GM23248 (cell line): ENCODE measurements around the gene ANKRD6. TPM values are rescaled to one million over a fixed set of nuclear protein-coding genes. Genes with fewer than 3 reads are reported as not detected.

Experiments
- DNase-seq: peaks from one replicate; pipeline ENCODE4 v3.0.0-alpha.2; 2015
- H2AFZ ChIP-seq: fragments of 200-600 bp; sonication (generic); 2 replicates; pipeline ENCODE4 v1.6.1; 2016; ENCODE audit warnings: antibody characterized with exemption
- H3F3A ChIP-seq: fragments of 200-600 bp; sonication (generic); 2 replicates; pipeline ENCODE4 v1.6.1; 2016; ENCODE audit warnings: mild to moderate bottlenecking, antibody characterized with exemption, mixed run types; ENCODE audit not compliant: insufficient read depth
- H3K27ac ChIP-seq: fragments of 200-600 bp; sonication (generic); 2 replicates; pipeline ENCODE4 v1.5.1; 2016; ENCODE audit warnings: mild to moderate bottlenecking
- H3K27me3 ChIP-seq: fragments of 200-600 bp; sonication (generic); replicated peaks from 2 replicates; pipeline ENCODE4 v1.6.1; 2016; ENCODE audit warnings: mild to moderate bottlenecking; ENCODE audit not compliant: insufficient read depth
- H3K36me3 ChIP-seq: fragments of 200-600 bp; sonication (generic); 2 replicates; pipeline ENCODE4 v1.6.1; 2016; ENCODE audit warnings: low read depth, mild to moderate bottlenecking
- H3K4me1 ChIP-seq: fragments of 200-600 bp; sonication (generic); 2 replicates; pipeline ENCODE4 v1.6.1; 2016; ENCODE audit warnings: mild to moderate bottlenecking; ENCODE audit not compliant: insufficient read depth
- H3K4me2 ChIP-seq: fragments of 200-600 bp; sonication (generic); one replicate; pipeline ENCODE4 v1.6.1; 2016; ENCODE audit warnings: mild to moderate bottlenecking; ENCODE audit not compliant: unreplicated experiment
- H3K4me3 ChIP-seq: fragments of 200-600 bp; sonication (generic); 2 replicates; pipeline ENCODE4 v1.5.1; 2016; ENCODE audit warnings: mild to moderate bottlenecking
- H3K79me2 ChIP-seq: fragments of 200-600 bp; sonication (generic); 2 replicates; pipeline ENCODE4 v1.6.1; 2016; ENCODE audit warnings: mild to moderate bottlenecking; ENCODE audit not compliant: insufficient read depth
- H3K9ac ChIP-seq: fragments of 200-600 bp; sonication (generic); 2 replicates; pipeline ENCODE4 v1.6.1; 2016; ENCODE audit warnings: mild to moderate bottlenecking
- H3K9me2 ChIP-seq: fragments of 200-600 bp; sonication (generic); 2 replicates; pipeline ENCODE4 v1.6.1; 2016; ENCODE audit warnings: mixed run types, mild to moderate bottlenecking, moderate library complexity; ENCODE audit not compliant: insufficient read depth
- H3K9me3 ChIP-seq: fragments of 200-600 bp; sonication (generic); one replicate; pipeline ENCODE4 v1.6.1; 2017; ENCODE audit warnings: low read depth
- H4K20me1 ChIP-seq: fragments of 200-600 bp; sonication (generic); 2 replicates; pipeline ENCODE4 v1.6.0; 2016; ENCODE audit not compliant: insufficient read depth
- EZH2 ChIP-seq: fragments of 200-600 bp; sonication (generic); IDR thresholded peaks from 2 replicates; pipeline ENCODE4 v1.6.1; 2018; ENCODE audit warnings: antibody characterized with exemption, mild to moderate bottlenecking; ENCODE audit not compliant: insufficient read depth, poor library complexity, severe bottlenecking
- EZH2phosphoT487 ChIP-seq: fragments of 200-600 bp; sonication (generic); IDR thresholded peaks from 2 replicates; pipeline ENCODE4 v1.6.1; 2018; ENCODE audit warnings: antibody characterized with exemption, moderate library complexity, mild to moderate bottlenecking, low read depth; ENCODE audit not compliant: insufficient read depth
- WGBS, 2 experiments: methylation state at CpG; one replicate each; pipeline ENCODE4 v1.1.6; 2015 to 2017; ENCODE audit warnings: low lambda C conversion rate in 2 of 2, low coverage in 1 of 2; ENCODE audit errors: missing lambda C conversion rate in 2 of 2; 5-methylcytosine and 5-hydroxymethylcytosine counted together
- in situ Hi-C: fragments of 300-500 bp; cut with MboI; formaldehyde crosslinking; loops from 2 replicates; pipeline ENCODE4 v1.15.0; 2020
- polyA plus RNA-seq: library from polyadenylated mRNA; unstranded; fragments of >200 nt; fragmentation: Nextera tagmentation; extraction: Ambion mirVana; gene quantifications from 2 replicates; pipeline ENCODE4 v1.2.1, GENCODE V29; 2016
- total RNA-seq: library from RNA; depleted of rRNA; stranded (reverse); fragments of >200 nt; shearing (Covaris generic); gene quantifications from 2 replicates; pipeline ENCODE4 v1.2.3, GENCODE V29; 2014

ANKRD6 gene
- total and polyA plus RNA-seq, 2 experiments from 2014 or later, result 0.54 to 12.4 TPM

DNA sequence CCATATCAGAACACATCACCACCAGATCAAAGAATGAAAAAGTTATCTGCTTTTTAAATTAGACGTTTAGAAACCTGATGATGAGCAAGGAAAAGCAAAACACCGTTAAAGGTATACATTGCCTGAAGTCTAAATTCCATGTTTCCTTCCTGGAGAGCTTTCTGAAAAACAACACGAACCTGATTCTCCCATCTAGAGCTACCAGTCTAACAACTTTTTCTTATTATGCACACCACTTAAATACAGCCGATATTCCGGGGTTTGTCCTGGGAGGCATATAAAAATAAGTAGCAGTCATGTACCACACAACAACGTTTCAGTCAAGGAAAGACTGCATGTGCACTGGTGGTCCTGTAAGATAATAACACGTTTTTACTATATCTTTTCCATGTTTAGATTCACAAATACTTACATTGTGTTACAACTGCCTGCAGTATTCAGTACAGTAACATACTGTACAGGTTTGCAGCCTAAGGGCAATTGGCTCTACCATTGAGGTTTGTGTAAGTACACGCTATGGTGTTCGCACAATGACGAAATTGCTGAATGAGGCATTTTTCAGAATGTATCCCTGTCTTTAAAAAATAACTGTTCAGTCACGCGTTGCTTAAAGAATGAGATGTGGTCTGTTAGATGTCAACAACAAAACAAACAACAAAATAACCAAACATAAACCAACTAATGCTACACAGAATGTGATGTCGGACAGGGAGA is 224.7 kb downstream of the ANKRD6 start:
- no peaks in the 10 kb centered on the region for H4K20me1 ChIP-seq
- no peak overlapping the region for H2AFZ ChIP-seq
- in situ Hi-C loops, result no loop called here
- H3K9me2 ChIP-seq, result no peaks in the 10 kb centered on the region
- no peaks in the 10 kb centered on the region for H3K79me2 ChIP-seq
- H3K27me3 ChIP-seq, result no peaks in the 10 kb centered on the region
- peaks cover 45% of the 10 kb centered on the region for H3K36me3 ChIP-seq
- 90% methylated on average over 13 of the region's 13 CpGs for WGBS, 2 experiments
- no peaks in the 10 kb centered on the region for H3K9me3 ChIP-seq
- TF ChIP-seq EZH2 (no peak), EZH2phosphoT487 (no peak)
- DNase-seq, result no peak
- peaks cover 4% of the 10 kb centered on the region; the same call in 1 of the 2 replicates for H3K4me1 ChIP-seq
- no peak overlapping the region for H3K4me3 ChIP-seq
- H3K9ac ChIP-seq, result no peak overlapping the region
- H3K27ac ChIP-seq, result no peak overlapping the region
- no peaks in the 10 kb centered on the region for H3F3A ChIP-seq
- H3K4me2 ChIP-seq, result no peak overlapping the region

- Histone ChIP-seq H3K9me2 (no peaks in the 10 kb centered on the region), H3K4me3 (no peak overlapping the region), H3F3A (no peaks in the 10 kb centered on the region), H3K9me3 (no peaks in the 10 kb centered on the region), H4K20me1 (no peaks in the 10 kb centered on the region), H3K9ac (no peak overlapping the region), H3K79me2 (no peaks in the 10 kb centered on the region), H3K27me3 (no peaks in the 10 kb centered on the region), H2AFZ (no peak overlapping the region), H3K4me1 (no peaks in the 10 kb centered on the region), H3K4me2 (no peak overlapping the region), H3K27ac (no peak overlapping the region), H3K36me3 (peaks cover 31% of the 10 kb centered on the region)
- no peak for TF ChIP-seq EZH2
- TF ChIP-seq EZH2phosphoT487, result no peak
- 84 to 86% methylated on average over 4 of the region's 4 CpGs for WGBS, 2 experiments
- DNase-seq, result no peak
- in situ Hi-C loops, result no loop called here
These were observed 228.0 kb downstream of the ANKRD6 start for GRCh38 chr6:89660981-89661380.

DNA sequence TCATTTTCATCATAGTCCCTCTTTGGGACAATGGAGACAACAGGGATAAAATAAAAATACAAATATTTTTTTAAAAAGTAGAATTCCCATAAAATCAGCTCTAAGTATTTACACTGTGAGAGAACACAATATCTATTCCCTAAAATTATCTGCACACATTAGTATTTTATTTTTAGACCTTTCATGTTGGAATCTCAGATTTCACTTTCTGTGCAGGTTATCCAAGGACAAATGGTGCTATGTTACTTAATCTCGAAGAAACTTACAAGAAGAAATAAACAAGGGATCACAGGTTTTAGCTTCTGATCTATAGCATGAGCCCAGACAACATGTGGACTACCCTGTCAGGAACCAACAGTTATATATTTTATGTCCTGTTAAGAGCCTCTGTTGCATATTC is 228.6 kb downstream of the ANKRD6 start:
- WGBS, 2 experiments, result 95 to 100% methylated on average over 1 of the region's 1 CpG
- in situ Hi-C loops, result no loop called here

DNA sequence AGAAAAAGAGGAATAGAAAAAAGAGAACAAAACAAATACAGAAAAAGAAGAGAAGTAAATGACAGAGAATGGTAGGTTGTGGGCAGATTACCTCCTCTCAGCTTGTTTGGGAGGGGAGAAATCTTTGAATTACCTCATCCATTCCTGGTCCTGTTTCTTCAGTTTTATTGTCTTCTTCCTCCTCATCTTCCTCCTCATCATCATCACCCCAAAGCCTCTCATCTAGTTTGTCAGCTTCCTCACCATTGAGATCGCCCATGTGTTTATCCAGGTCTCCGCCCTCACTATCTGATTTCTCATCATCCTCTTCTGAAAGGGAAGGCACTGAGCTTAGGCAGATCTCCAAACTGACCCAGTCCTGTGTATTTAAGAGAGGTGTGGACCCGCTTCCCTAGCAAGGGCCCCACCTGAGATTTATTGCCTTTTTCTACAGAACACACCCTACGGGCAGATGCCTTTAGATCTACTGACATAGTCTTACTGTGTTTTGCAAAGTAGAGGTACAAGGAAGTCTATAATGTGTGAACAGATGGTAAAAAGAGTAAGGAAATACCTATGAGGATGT is 229.8 kb downstream of the ANKRD6 start:
- Histone ChIP-seq H3K36me3 (peaks cover 36% of the 10 kb centered on the region; the same call in 1 of the 2 replicates), H3K27me3 (no peaks in the 10 kb centered on the region), H3K9me3 (no peaks in the 10 kb centered on the region), H4K20me1 (no peaks in the 10 kb centered on the region), H3F3A (no peaks in the 10 kb centered on the region), H3K9me2 (no peaks in the 10 kb centered on the region), H3K4me3 (no peak overlapping the region), H3K79me2 (no peaks in the 10 kb centered on the region), H3K4me1 (no peaks in the 10 kb centered on the region), H3K27ac (no peak overlapping the region), H3K4me2 (no peak overlapping the region), H2AFZ (no peak overlapping the region), H3K9ac (no peak overlapping the region)
- no peak for DNase-seq
- in situ Hi-C loops, result no loop called here
- WGBS, 2 experiments, result 98% methylated on average over 4 of the region's 4 CpGs
- no peak for TF ChIP-seq EZH2
- TF ChIP-seq EZH2phosphoT487, result no peak

More for the DNA sequence above, 228.6 kb downstream of the ANKRD6 start:
- H3K9me2 ChIP-seq, result no peaks in the 10 kb centered on the region
- no peak overlapping the region for H2AFZ ChIP-seq
- H3K79me2 ChIP-seq, result no peaks in the 10 kb centered on the region
- H3K9me3 ChIP-seq, result no peaks in the 10 kb centered on the region
- H4K20me1 ChIP-seq, result no peaks in the 10 kb centered on the region
- no peak overlapping the region for H3K9ac ChIP-seq
- no peak overlapping the region for H3K4me3 ChIP-seq
- H3K27me3 ChIP-seq, result no peaks in the 10 kb centered on the region
- no peaks in the 10 kb centered on the region for H3K4me1 ChIP-seq
- no peak for DNase-seq
- TF ChIP-seq EZH2phosphoT487, result no peak
- H3K4me2 ChIP-seq, result no peak overlapping the region
- peaks cover 33% of the 10 kb centered on the region for H3K36me3 ChIP-seq
- H3K27ac ChIP-seq, result no peak overlapping the region
- no peaks in the 10 kb centered on the region for H3F3A ChIP-seq
